ENCODE data around the gene GMDS.
"Not testable (repeated sequence)": the region's sequence is repeated elsewhere in the genome, so short reads cannot be mapped to it uniquely, and the experiment has no call there.

The GMDS gene

DNA sequence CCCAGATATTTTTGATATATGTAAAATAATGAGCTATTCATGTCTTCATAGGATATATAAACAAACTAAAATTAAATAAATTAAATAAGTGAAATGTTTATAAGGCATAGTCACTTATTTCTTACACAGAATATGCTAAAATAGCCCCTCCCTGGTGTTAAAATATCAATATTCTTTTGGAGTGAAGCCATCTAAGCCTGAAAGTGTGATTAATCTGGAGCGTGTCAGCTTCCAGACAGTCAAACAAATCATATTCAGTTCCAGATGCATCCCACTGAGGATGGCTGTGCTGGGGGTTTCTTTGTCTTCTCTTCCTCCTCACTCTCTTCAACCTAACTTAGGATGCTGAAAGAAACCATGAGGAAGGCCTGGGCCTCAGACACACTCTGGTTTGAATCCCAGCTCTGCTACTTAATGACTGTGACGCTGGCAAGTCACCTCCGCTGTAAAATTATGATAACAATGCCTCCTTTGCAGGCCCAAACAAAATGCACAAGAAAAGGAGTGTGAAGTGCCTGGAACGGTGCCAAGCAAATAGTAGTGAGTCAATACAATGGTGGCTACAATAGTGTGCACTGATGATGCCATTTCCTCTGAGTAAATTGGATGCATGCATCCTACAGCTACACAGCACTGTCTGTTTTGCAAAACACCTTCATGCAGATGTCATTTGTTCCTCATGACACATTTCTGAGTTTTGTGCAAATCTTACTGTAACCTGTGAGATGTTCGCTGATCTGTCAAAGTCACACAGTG is 474.3 kb downstream of the GMDS start:
- peak; percentile 22 for DNase-seq (ENCODE audit: low read depth)

DNA sequence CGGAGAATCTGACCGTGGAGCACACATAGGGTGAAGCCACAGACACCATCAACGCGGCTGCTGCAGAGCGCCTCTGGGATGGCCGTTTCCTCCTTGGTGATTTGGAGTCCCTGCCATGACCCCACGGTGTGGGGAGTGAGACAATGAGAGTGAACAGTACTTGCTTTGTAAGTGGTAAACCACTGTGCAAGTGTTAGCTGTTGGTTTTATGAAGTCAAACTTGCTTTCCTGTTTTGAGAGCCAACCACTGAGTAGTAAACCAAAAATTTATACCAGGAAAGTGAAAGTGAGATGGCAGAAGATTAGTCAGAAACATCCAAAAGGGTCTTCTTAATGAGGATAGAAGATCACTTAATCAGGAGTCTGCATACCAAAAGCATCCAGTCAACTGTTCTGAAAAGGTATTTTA is 475.0 kb downstream of the GMDS start:
- DNase-seq (ENCODE audit: low read depth), result peak; percentile 32

DNA sequence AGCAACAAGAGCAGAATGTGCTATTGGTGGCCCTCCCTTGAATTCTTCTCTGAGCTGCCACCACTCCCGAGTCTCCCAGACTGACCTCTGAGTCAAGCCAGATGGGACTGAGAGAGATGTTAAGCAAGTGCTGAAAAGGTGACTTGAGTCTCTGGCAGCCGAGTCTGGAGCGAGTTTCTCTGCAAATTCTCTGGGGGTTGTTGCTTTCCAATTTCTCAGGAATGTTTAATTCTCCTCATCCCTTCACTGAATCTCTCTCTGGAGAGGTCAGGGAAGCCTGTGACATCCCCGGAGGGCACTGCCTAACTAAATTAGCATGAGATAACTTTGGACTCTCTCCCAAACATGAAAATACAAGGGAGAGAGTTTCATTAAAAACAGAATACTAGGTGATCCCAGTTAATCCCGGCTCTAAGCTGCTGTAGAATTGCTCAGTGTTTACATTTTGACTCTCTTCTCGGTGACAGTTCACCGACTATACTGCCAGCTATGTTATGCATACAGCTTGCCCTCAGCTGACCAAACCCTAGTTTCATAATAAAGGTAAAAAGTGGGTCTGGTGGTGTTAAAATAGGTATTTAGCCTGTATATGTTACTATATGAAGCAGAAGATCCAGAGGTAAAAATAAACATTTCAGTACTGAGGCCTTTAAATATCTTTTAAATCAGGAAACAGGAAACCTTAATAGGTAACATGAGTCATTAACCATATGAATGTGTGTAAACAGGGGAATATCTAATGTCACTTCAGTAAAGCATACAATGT is 477.7 kb downstream of the GMDS start:
- DNase-seq (ENCODE audit: low read depth), result no peak

DNA sequence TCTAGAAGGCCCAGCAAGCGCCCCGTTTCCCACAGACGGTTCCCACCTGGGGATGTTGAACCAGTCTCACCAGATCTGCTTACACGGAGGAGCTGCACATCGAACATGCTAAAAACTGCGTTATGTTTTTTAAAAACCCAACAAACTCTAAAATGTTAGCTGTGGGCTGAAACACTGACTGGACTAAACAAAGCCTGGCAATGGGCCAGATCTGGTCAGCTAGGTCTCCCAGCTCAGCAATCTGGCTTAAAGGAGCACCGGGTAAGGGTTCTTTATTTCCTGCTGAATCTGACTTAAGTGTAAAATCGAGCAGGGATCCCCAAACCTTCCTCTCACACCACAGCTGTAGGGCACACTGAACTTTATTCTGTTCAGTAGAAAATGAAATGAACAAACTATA is 478.8 kb downstream of the GMDS start:
- DNase-seq (ENCODE audit: low read depth), result no peak

DNA sequence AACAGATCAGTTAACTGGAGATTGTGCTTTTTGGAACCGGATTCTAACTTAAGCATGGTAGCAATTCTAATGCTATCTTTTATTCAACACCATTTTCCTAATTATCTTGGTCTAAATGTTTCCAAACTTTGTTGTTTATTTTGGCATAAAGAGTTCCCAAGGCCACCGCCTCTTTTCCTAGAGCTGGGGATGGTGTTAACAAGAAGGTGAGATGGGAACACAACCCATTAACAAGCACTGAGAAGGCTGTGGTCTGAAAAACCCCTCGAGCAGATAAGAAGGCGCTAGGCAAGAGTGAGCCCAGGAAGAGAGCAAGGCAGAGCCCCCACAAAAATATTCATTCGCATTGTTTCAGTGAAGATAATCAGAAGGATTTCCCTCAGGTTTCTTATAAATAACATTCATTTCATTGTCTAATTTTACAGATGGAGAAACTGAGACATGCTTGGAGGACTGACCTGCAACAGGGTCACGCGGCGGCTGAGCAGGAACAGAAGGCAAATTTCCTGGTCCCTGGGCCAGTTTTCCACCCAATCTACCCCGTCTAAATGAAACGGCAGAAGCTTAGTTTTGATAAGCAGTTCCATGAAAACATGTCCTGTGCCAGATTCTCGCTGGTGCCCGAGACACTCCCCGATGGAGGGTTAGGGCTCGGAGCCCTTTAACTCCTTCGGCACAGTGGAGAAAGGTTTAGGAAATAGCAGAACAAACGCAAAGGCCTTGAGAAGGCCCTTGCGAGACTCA is 480.1 kb downstream of the GMDS start:
- no peak for DNase-seq (ENCODE audit: low read depth)

DNA sequence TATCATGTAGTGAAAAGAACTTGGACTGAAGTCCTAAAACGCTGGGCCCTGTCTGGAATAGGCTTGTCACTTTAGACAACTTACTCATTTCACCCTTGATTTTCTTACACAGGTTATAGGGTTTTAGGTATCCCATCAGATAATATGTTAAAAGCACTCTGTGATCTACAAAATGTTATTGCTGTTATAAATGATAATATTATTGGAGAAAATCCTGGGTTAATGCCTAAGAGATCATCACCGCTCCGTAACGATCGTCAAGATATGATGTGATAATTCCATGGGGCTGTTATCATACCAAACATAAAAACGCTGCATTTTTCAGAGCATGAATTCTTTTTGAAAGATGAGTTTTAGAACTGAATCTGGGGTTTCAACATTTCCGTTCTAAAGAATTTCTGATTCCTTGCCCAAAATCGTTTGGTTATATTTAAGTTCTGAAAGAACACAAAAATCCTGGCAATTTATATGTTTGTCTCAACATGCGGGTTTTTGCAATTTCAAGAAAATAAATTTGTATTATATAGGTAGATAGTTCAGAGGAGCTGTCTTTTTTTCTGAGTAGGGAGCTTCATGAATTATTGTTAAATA is 480.9 kb downstream of the GMDS start:
- no peak for DNase-seq (ENCODE audit: low read depth)

DNA sequence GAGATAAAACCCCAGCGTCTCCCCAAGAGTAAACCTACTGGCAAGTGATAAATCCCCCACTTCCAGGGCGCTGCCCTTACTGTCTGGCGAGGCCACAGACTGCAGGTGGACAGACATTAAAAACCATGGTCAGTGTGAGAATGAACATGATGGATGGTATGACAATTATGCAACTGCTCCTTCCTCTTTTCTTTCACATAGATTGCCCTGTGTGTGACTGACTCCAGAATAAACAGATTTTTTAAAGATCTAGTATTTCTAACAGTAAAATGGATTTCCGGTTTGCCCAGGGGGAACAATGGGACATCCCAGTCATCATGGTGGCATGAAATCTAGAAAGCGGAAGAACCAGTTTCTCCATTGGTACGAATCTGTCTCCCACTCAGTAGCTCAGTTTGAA is 482.0 kb downstream of the GMDS start:
- no peak for DNase-seq (ENCODE audit: low read depth)

DNA sequence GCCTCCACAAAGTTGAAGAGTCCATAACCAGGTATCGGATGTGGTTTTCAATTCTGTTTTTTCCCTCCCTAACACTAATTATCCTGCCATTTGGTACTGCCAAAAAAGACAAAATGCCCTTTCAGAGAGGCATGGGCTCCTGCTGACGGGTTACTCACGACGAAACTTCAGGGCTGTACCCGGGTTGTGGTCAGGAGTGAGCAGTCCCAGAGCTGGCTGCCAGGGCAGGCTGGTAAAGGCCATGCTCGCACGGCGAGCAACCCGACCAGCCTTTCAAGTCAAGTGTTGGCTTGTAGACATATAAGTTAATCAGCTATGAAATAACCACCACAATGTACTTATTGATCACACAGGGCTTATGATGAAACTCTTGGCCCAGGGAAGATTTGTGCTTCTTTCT is 483.2 kb downstream of the GMDS start:
- DNase-seq (ENCODE audit: low read depth), result no peak

DNA sequence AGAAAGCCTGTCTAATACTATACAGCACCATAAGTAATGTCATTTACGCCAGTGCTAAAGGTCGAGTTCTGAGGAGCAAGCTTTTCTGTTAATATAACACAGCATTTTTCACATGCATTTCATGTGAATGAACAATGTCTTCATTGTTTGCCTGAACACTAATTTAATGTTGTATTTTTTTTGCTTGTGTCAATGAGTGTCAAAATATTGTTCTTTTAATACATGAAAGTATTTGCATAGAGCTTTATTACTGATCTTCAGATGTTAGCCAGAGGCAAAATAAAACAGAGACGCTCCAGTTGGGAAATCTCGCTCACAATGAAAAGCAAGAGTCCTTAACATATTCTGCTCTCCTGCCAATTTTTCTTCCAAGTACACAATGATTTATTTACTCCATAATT is 483.9 kb downstream of the GMDS start:
- no peak for DNase-seq (ENCODE audit: low read depth)

DNA sequence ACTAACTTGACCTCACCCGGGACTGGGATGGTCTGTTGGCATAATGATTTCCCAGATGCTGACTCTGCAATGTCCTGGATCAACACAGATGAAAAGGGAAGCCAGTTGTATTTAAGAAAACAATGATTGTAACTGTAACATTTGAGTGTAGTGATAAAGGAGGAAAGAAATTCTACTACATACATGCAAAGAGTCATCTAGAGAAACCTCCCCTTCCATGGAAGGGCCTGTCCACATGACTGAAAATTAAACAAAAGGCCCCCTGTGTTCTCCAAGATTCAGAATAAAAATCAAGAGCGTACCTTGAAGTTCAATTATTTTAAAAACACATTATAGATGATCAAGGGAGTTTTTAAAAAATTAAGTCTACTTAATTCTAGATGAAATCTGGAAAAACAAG is 484.5 kb downstream of the GMDS start:
- DNase-seq (ENCODE audit: low read depth), result no peak

DNA sequence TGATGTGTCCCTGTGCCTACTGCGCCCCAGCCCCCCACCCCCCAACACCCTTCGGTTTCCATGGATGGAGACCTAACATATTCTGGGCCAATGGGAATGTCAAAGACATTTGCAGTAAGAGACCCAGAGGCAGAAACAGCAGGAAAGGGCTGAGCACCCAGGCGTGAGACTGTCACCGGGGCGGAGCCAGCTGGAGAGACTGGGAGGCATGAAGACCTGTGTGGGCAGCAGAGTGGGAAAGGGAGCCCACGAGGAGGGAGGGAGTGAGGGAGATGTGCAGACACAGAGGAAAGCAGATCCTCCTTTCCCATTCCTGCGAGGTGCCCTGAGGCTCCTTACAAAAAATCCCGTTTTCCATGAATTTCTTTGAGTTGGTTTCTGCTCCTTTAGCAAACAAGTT is 485.5 kb downstream of the GMDS start:
- no peak for DNase-seq (ENCODE audit: low read depth)

DNA sequence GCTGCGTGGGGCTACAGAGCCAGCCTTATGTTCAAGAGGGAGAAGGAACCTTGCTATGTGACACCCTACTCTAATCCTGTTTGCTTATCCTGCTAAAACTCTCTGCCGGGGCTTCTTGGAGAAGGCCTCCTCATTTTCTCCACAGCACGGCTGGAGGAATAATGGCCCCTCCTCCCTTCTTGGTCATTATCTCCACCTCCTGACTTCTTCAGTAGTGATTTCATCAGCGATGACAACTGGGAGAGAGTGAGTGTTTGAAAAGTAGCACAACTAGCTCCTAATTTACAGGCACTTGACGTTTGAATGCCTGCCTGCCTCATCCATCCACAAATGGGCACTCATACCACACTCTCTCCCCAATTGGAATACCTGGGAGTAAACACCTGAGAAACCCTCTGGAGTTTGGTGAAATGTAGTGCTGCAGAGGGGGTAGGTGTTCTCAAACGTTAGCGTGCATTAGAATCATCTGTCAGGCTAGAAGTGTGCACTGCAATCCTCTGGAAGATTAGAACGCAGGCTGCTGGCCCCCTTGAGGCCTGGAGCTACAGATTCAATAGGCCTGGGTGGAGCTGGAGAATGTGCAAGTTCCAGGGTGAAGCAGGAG is 487.2 kb downstream of the GMDS start:
- DNase-seq (ENCODE audit: low read depth), result no peak

DNA sequence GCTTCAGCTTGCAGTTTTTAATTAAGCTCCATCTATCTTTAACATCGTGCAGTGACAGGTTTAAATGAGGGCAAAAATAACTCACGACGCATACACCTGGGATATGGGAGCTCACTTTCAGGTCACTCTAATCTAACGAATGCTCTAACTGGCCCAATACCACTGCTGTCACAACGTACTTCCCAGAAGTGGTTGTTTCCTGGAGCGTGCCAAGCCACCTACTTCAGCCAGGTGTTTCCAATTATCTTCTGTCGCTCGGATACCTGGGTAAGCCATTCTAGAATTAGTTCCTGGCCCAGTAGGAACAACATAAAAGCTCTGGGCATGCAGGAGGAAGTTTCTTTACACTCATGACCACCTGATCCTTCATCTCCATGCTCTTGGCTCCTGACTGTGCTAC is 488.3 kb downstream of the GMDS start:
- DNase-seq (ENCODE audit: low read depth), result no peak

DNA sequence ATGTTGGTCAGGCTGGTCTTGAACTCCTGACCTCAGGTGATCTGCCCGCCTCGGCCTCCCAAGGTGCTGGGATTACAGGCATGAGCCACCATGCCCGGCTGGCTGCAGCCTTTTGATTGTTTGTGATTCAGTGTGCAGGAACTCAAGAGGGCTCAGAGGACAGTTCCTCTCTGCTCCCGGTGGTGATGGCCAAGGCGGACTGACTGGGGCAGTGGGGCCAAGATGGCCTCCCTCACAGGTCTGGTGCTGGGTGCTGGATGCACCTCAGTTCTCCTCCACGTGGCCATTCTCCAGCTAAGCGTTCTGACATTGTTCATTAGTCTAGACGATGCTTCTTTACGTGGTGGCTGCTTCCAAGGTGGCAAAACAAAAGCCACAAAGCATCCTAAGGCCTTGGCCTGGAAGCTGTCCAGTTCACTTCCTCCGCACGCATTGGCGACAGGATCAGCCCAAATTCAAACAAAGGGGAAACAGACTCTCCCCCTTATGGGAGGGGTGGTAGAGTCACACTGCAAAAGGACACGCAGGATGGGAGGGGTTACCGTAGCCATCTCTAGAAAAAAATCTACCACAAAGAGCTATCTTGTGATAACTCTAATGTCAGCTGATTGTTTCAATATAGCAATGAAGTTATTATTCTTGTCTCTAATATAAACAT is 488.8 kb downstream of the GMDS start:
- DNase-seq (ENCODE audit: low read depth), result no peak

DNA sequence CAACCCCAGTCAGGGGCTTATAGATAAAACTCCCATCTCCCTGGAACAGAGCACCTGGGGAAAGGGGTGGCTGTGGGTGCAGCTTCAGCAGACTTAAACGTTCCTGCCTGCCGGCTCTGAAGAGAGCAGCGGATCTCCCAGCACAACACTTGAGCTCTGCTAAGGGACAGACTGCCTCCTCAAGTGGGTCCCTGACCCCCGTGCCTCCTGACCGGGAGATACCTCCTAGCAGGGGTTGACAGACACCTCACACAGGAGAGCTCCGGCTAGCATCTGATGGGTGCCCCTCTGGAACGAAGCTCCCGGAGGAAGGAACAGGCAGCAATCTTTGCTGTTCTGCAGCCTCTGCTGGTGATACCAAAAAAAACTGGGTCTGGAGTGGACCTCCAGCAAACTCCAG is 494.3 kb downstream of the GMDS start:
- DNase-seq (ENCODE audit: low read depth), result not testable (repeated sequence)

DNA sequence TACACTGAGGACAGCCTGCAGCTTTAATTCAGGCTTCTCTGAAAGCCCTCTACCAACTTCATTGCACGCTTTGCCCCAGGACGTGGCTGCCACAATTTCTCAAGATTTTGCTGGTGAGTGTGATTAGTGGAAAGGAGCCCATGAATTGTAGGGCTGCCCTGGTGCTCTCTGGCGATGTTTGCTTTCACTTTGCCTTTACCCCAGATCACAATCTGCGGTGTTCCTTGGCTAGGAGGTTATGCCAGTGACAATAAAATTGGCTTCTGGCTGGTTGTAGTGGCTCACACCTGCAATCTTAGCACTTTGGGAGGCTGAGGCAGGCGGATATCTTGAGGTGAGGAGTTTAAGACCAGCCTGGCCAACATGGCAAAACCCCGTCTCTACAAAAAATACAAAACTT is 496.4 kb downstream of the GMDS start:
- no peak for DNase-seq (ENCODE audit: low read depth)

DNA sequence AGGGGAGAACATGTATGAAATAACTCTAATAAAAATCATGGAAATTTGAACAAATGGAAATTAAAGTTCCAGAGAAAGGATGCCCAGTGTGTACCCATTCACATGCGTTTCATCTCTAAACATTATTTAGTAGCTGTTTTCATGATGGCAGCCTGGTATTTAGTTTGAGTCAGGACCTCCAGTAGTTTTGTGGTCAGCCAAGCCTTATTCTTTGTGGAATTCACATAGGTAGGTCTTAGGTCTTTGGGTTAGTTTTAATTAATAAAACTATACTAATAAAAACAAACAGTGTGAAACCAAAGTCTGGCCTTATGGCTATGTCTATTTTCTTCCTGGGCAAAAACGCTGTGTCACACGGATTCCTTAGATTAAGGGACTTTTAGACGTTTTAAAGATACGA is 497.9 kb downstream of the GMDS start:
- DNase-seq (ENCODE audit: low read depth), result no peak

DNA sequence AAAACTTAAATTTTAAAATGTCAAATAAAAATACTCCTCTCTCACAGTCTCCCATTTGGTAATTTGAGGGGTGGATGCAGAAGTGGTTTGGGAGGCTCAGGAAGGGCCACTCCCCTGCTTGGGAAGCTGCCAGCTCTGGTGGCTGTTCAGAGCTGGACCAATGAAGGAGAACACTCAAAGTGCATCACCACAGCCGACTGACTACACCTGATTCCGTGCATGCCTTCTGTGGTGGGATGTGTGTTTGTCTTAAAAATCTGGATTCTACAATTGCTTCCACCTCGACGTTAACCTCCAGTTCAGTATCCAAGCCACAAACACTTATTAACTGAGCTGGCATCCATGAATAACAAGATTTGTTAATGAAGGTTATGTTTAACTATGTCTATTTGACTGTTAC is 498.4 kb downstream of the GMDS start:
- DNase-seq (ENCODE audit: low read depth), result no peak

DNA sequence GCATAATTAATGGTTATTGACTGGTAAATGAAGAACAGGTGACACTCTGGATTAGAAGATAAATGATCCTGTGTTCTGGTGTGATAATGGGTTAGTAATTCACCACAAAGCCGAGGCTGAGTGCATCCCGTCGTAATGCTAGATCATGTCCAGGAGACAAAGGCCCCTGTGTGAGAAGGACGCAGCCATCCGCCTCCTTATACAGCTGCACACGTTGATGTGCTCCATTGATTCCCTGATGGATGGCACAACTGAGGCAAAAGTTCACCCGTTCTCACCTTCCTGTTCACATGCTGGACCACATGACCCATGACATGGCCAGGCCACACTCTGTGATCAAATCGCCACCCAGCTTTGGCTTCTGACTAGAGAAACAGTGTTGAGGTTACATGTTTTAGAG is 499.6 kb downstream of the GMDS start:
- DNase-seq (ENCODE audit: low read depth), result no peak

DNA sequence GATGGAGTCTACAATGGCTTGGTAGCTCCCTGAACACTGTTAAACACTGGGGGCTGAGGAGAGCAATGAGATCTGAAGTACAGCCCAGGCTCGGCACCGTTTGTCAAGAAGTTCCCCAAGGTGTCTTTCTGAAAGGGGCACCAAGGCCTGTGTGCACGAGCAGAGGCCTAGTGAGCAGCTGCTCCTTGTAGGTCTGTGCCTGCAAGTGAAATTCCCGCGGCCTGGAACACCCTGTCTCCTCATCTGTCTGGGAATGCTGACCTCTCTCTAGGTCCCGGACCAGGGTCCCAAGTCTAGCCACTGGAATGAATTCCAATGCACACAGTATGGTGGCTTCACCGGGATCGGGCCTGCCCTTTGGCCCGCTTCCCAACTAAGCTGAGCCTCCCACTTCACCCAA is 500.9 kb downstream of the GMDS start:
- DNase-seq (ENCODE audit: low read depth), result no peak

DNA sequence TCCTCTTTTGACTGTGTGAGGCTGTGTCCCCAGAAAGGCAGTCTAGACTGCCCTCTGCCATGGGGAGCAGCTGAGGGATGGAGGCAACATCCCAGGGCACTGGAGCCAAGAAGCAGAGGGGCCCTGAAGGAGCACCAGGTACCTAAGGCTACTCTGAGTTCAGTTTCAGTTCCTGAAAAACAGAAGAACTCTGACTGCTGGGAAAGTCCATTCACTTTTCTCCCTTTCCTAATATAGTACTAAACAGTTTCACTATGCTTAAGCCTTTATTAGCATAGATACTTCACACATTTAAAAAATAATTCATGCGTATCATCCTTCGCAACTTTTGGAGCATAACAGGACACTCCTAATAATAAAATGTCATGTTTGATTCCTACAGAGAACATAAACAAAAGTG is 505.7 kb downstream of the GMDS start:
- no peak for DNase-seq (ENCODE audit: low read depth)

DNA sequence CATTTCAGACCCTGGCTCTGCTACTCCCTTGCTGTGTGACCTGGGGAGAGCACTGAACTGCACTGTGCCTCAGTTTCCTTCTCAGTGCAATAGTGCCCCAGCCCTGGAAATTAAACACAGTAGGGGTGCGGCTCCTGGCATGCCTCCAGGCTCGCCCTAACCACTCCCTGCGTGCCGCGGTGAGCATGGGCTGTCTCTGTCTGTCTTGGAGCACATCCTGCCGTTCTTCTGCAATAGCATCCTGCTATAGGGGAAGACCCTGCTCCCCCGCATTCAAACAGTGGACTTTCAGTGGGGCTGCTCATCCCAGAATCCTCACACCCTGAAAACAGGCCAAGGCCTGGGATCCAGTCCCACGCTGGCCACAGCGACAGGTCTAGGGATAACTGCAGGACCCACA is 506.2 kb downstream of the GMDS start:
- no peak for DNase-seq (ENCODE audit: low read depth)
